GM13977 (cell line): ENCODE measurements around the gene ATAD3A.

Source experiments
- DNase-seq: peaks from one replicate; pipeline ENCODE4 v3.0.0; 2012; ENCODE audit warnings: low spot score
- in situ Hi-C: fragments of 300-500 bp; cut with MboI; formaldehyde crosslinking; loops from one replicate; pipeline ENCODE4 v1.12.0; 2022; ENCODE audit warnings: low sequenced_read_pairs, low pct_unique_long_range_greater_than_20kb, mixed read lengths, inconsistent platforms; ENCODE audit not compliant: unreplicated experiment
- TF ChIP-seq, protein P1 (sequence below): IDR thresholded peaks from 2 replicates; pipeline ENCODE4 v1.5.1; 2012; ENCODE audit warnings: mild to moderate bottlenecking, control low read depth; ENCODE audit not compliant: insufficient read depth; ENCODE audit errors: extremely low read depth, missing control alignments

ATAD3A gene

DNA sequence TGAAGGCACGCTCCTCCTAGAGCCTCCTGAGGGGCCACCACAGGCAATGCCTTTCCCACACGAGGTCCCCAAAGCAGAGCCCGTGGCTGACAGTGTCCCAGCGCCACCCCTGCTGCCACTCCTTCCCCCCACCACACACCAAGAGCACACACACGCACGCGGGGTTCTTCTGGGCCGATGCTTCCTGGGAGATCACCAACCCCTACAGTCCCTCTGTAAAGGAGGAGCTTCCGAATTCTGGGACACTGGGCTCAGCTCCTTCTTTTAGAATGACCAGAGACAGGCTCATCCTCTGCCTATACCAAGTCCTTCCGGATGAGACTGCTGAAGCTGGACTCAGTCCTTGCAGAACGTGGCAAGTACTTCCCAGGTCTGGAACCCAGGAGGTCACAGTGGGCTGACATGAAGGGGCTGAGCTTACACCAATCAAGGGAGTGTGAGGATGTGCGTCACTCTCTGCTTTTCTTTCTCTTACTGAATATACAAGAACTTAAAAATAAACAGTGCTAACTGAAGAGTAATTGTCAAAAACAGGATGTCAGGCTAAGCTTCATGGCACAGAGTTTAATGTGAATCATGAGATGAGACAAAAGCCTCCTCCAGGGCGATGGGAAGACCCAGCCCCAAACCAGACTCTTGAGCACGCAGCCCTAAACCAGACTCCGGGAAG lies 50.0 kb downstream of the ATAD3A start:
- in situ Hi-C loops = no loop called here
- no peak for DNase-seq
- TF ChIP-seq, protein P1, sequence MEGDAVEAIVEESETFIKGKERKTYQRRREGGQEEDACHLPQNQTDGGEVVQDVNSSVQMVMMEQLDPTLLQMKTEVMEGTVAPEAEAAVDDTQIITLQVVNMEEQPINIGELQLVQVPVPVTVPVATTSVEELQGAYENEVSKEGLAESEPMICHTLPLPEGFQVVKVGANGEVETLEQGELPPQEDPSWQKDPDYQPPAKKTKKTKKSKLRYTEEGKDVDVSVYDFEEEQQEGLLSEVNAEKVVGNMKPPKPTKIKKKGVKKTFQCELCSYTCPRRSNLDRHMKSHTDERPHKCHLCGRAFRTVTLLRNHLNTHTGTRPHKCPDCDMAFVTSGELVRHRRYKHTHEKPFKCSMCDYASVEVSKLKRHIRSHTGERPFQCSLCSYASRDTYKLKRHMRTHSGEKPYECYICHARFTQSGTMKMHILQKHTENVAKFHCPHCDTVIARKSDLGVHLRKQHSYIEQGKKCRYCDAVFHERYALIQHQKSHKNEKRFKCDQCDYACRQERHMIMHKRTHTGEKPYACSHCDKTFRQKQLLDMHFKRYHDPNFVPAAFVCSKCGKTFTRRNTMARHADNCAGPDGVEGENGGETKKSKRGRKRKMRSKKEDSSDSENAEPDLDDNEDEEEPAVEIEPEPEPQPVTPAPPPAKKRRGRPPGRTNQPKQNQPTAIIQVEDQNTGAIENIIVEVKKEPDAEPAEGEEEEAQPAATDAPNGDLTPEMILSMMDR = no peak

DNA sequence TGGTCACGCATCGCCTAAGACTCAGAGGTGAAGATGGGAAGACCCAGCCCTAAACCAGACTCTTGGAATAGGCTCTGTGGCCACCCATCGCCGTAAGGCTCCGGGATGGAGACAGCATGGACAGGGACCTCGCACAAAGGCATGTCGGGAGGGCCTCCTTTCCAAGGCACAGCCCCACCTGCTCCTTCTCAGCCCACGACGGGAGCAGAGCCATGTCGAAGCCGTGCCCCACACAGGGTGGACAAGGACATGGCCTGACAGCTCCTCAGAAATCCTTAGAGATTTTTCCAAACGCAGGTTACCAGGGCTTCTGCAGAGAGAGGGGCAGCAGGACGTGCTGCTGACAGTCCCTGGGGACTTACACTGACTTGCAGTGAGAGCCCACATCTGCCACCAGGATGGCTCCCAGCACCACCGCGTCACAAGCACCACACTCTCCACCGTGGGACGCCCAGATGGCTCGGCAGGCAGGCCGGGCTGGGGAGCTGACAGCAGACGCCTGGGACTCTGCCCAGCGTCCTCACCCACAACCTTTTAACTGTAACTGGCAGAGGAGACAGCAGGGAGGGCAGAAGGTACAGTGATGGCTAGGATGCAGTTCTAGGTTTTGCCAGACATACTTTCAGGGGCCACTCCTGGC lies 50.7 kb downstream of the ATAD3A start:
- TF ChIP-seq, protein P1 = no peak
- no peak for DNase-seq
- in situ Hi-C loops = no loop called here

DNA sequence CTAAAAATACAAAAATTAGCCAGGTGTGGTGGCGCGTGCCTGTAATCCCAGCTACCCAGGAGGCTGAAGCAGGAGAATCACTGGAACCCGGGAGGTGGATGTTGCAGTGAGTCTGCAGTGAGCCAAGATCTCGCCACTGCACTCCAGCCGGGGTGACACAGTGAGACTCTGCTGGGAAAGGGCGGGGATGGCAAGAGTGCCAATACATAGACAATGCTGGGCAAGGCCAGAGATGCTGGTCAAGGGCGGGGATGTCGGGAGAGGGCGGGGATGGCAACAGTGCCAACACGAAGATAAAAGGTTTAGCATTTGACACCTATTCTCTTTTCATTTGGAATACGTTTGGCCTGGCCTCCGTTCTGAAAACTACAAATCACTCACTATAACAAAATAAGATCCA lies 51.7 kb downstream of the ATAD3A start:
- no peak for DNase-seq
- TF ChIP-seq, protein P1 = no peak
- in situ Hi-C loops = no loop called here

DNA sequence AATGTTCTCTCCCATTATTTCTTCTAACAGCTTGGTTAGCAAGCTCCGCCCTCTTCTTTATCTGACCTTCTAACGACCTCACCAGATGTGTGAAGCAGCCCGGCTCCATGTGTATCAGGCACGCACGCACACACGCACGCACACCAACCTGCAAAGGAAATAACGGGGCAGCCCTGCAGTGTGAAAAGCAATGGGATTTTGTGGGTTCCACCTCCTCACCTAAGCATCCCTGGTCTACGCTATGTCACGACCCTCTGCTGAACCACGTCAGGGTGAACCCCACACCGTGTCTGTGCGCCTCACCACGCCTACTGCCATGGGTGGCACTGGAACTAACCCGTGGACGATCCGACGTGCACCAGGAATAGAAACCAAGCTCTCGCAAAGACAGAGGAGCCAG lies 52.3 kb downstream of the ATAD3A start:
- TF ChIP-seq, protein P1 = no peak
- DNase-seq = no peak
- in situ Hi-C loops = no loop called here

DNA sequence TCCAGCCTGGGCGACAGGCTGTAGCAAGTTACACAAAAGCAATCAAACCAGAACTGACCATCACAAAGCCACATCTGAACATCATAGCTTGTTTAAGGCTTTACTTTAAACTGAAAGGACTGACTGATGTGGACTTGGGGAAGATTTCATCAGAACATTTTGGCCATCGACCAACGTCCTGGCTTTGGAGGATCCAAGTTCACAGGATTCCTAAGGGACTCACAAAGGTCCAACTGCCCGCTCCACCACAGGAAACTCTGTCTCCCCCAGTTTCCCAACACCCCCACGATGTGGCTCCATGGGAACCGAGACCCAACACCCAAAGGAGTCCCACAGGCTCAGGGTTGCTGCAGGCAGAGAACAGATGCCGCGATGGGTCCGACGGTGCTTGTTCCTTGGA lies 53.4 kb downstream of the ATAD3A start:
- in situ Hi-C loops = no loop called here
- TF ChIP-seq, protein P1 = no peak
- no peak for DNase-seq

DNA sequence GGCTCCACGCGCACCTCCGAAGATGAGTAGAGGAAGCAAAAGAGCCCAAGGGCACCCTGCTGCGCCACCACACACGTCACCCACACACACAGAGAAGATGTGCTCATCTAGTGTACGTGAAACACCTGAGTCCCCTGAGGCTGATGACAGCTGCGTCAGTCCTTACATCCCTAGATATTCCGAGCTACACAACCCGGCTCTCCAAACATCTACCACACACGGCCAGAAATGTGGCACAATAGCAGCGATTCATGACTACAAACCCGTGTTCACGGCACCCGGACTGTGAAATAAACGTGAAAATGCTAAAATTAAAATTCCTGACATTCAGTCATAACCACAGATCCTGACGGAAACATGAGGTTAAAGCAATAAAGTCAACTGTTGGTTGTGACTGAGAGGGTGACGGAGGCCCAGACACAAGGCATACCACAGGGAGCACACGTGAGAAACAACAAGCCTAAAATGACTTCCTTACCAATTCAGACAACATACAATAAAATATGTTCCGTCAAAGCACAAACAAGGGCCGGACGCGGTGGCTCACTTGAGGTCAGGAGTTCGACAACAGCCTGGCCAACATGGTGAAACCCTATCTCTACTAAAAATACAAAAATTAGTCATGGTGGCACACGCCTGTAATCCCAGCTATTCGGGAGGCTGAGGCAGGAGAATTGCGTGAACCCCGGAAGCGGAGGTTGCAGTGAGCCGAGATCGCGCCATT lies 55.4 kb downstream of the ATAD3A start:
- TF ChIP-seq, protein P1 = no peak
- no peak for DNase-seq
- in situ Hi-C loops = no loop called here
